NCI-H345 treated with DMSO at 0.1 percent for 48 hours (cell line): ENCODE measurements around the gene BLTP3B.

Experiments
- DNase-seq: peaks from one replicate; lab custom pipeline; 2025; ENCODE audit not compliant: unreplicated experiment; lab: John Stamatoyannopoulos, UW

BLTP3B gene

DNA sequence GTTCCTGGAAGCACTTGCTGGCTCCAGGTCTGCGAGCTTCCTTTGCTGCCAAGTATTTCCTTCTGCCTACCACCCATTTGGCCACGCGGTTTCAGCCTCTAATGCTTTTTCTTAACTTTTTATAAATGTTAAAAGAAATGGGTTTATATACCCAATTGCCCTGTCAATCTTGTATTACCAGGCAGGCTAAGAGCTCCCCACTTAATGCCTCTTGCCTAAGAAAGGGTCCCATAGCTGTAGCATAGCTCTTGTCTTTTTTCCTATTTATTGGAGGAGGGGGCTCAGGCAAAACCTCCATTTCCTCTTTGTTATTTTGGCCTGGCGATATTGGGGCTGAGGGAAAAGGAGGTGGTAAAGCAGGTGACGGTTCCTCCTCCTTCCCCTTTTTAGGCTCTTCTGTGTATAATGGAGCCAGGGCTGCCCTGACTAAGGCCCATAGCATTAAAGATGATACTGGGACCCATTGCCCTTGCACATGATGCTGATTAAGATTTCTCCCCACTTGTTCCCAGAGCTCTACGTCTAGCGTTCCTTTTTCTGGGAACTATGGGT is 21.6 kb upstream of the BLTP3B start:
- DNase-seq, result no peak

DNA sequence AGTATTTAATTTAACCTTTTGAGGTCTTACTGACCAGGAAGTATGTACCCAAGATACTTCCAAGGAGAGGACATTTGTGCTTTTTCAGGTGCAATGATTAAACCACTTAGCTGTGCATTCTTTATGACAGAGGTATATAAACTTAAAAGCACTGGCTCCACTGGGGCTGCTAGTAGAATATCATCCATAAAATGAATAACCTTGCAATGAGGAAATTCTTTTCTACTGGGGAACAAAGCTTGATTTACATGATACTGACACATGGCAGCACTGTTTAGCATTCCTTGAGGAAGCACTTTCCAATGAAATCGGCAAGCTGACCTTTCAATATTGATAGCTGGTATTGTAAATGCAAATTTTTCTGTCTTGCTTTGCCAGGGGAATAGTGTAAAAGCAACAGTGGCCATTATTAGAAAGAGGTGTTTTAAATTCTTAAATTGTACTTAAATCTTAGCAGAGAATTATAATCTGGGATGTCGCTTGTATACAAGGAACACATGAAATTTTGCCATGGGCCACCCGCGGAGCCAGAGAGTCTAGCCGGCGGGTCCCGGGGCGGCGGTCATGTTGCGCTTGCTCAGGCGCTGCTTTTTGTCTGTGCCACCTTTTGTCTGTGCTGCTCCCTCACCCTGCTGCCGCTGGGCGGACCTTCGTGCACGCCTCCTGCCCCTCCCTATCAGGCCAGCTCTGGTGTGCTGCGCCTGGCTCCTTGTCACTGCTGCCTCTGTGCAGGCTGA is 20.9 kb upstream of the BLTP3B start:
- DNase-seq, result peak; percentile 90

DNA sequence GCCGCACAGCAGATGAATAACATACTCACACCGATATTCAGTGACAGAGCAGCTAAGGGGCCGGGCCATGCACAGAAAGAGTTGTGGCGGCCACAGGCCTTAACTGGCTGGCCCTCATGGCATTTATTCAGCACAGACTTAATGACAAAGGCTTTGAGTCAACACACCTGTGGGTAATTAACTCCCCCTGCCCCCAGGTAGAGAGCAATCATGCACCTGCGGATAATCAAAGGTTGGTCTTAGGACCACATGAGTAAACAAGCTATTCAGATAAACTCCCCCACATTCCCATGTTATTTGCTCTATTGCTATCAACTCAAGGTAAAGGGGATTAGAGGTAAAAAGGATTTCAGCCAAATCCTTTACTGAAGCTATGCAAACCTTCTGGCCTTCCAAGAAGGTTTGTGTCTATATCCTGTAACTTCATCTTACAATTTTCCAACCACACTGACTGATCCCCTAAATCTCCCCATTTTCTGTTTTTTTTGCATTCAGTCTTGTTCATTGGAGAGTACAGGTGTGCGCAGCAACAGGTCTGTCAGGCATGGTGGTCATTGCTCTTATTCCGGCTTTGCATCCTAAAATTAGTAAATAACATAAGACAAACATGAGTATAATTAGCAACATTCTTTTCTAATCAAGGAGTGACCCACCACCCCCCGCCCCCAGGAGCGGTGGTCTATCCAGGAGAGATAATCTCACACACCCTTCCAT is 16.9 kb upstream of the BLTP3B start:
- no peak for DNase-seq

GRCh38 chr12:100158535-100158934 is 15.9 kb upstream of the BLTP3B start:
- no peak for DNase-seq

GRCh38 chr12:100157427-100157821 is 14.8 kb upstream of the BLTP3B start:
- DNase-seq, result no peak

- peak; percentile 81 for DNase-seq
Measured at GRCh38 chr12:100156731-100157426, 14.2 kb upstream of the BLTP3B start.

- DNase-seq, result no peak
Measured at GRCh38 chr12:100154474-100155247, 12.0 kb upstream of the BLTP3B start.

DNA sequence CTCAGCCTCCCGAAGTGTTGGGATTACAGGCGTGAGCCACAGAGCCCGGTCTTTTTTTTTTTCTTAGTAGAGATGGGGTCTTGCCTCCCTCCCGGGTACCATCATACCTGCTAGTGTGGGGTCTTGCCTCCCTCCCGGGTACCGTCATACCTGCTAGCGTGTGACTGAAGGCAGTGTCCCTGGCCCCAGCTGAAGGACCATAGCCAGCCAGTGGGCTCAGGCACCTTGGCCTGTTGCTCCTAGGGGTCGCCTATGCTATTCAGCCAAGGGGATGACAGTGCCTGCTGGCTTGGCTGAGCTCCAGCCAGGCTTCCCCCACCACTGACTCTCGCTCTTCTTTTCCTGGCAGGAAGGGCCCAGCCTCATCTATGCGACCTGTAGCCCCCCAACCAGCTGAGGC is 10.5 kb upstream of the BLTP3B start:
- no peak for DNase-seq

GRCh38 chr12:100151769-100152168 is 9.1 kb upstream of the BLTP3B start:
- DNase-seq, result no peak

GRCh38 chr12:100146252-100146651 is 3.6 kb upstream of the BLTP3B start:
- no peak for DNase-seq

GRCh38 chr12:100145643-100146042 is 3.0 kb upstream of the BLTP3B start:
- no peak for DNase-seq

- peak; percentile 38 for DNase-seq
Measured at GRCh38 chr12:100141998-100142850, 450 bp downstream of the BLTP3B start.

DNA sequence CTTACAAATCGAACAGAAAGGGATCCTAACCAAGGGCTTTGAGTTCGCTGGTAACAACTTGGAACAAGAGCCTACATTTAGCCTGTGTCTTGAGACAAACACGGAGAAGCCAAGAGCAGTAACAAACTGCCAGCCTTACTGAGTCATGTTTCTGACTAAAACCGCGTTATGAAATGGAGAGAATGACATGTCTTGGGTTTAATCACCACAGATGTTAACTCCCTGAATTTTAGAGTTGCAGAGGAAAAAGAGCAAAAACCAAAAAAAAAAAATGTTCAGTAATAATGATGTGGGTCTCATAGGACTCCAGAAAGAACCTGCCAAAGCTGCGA is 1.0 kb downstream of the BLTP3B start:
- DNase-seq, result no peak

GRCh38 chr12:100138803-100139098 is 3.9 kb downstream of the BLTP3B start:
- DNase-seq, result no peak

DNA sequence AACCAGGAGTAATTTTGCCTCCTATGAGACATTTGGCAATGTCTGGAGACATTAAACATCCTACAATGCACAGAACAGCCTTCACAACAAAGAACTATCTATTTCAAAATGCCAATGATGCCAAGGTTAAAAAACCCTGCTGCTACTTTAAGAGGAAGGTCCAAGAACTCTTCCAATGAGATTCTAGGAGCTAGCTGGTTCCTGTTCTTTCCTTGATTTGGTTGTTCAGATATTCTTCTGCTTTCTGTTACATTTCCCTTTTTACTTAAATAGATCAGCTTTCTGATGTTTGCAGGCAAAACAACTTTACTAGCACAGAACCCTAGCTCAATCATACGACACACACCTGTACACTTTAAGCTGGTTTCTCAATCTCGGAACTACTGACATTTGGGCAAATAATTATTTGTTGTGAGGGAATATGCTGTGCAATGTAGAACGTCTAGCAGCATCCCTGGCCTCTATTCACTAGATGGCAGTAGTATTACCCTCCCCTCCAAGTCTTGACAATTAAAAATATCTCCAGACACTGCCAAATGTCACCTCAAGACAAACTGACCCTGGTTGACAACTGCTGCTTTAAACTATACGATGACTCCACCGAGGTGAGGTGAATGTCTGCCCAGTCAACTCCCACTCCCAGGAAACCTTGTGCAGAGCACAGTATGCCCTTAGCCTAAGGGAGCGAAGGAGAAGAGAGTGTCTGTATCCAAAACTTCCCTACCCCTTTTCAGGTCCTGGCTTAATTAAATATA is 4.4 kb downstream of the BLTP3B start:
- DNase-seq, result no peak

GRCh38 chr12:100133200-100133599 is 9.5 kb downstream of the BLTP3B start:
- DNase-seq, result no peak

- no peak for DNase-seq
Measured at GRCh38 chr12:100128512-100128908, 14.2 kb downstream of the BLTP3B start.

GRCh38 chr12:100127766-100128511 is 14.7 kb downstream of the BLTP3B start:
- no peak for DNase-seq
